GM12873 (cell line): Measurements from ENCODE around the gene SRGAP3.

Experiments
- TF ChIP-seq, protein P1 (sequence below): IDR thresholded peaks from 2 replicates; pipeline ENCODE4 v1.5.1; 2012; ENCODE audit warnings: low read depth, mild to moderate bottlenecking, moderate library complexity, low read length, control low read depth; ENCODE audit not compliant: insufficient read depth; ENCODE audit errors: missing control alignments

Gene SRGAP3

DNA sequence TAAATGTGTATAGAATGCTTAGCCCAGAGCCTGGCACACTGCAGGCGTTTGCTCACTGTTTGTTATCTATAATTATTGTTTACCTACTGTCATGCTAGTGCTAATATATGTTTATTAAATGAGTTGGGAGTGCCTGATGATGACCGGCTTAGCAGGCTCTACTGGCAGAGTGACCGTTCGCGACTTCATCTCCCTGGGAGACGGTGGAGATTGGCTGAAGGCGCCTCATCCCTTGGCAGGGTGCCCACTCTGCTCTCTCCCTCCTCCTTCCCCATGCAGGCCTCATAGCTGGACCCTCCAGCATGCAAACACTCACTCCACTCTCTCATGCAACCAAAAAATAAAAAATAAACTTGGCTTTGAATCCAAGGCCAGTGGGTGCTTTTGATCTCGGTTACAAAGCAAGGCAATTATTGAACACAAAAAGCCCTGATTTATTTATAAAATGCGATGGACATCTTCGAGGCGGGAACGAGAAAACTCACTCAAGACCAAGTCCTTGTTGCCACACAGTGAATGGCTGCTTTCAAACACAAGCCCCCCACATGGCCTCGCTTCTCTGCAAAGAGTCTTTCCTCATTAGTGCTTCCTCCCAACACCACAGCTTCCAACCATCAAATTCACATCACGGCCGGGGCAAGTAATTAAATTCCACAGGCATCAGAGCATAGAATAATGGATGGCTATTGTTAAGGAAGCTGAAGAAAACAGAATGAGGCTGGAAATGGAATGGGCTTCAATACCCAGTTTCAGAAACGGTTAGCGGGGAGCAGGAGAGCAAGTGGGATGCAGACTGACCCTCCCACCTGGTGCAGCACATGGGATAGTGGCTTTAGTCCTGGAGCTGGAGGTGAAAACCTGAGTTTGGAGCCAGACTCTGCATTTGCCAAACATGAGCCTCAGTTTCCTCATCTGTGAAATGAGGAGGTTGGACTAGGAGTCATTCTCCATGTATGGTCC, 150.4 kb downstream of the SRGAP3 start:
- TF ChIP-seq, protein P1, sequence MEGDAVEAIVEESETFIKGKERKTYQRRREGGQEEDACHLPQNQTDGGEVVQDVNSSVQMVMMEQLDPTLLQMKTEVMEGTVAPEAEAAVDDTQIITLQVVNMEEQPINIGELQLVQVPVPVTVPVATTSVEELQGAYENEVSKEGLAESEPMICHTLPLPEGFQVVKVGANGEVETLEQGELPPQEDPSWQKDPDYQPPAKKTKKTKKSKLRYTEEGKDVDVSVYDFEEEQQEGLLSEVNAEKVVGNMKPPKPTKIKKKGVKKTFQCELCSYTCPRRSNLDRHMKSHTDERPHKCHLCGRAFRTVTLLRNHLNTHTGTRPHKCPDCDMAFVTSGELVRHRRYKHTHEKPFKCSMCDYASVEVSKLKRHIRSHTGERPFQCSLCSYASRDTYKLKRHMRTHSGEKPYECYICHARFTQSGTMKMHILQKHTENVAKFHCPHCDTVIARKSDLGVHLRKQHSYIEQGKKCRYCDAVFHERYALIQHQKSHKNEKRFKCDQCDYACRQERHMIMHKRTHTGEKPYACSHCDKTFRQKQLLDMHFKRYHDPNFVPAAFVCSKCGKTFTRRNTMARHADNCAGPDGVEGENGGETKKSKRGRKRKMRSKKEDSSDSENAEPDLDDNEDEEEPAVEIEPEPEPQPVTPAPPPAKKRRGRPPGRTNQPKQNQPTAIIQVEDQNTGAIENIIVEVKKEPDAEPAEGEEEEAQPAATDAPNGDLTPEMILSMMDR: no peak

DNA sequence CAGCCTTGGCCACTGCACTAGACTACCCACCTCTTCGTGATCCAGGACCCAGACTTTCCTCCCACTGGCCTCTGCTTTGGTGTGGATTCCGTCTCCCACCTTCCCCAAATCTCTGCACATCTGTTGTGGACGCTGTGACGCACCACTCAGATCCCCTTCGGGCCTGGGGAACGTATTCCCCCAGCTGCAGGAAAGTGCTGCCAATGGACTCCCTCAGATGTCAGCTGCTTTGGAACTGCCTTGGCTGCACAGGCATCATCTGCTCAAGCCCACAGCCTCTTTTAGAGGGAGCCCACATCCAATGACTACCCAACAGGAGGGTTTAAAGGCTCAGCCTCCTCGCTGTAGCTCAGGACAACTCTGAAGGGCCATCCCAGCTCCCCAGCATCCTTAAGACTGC, 152.0 kb downstream of the SRGAP3 start:
- TF ChIP-seq, protein P1: no peak

- TF ChIP-seq, protein P1: no peak
Observed at GRCh38 chr3:9091486-9092235, 157.8 kb downstream of the SRGAP3 start.

DNA sequence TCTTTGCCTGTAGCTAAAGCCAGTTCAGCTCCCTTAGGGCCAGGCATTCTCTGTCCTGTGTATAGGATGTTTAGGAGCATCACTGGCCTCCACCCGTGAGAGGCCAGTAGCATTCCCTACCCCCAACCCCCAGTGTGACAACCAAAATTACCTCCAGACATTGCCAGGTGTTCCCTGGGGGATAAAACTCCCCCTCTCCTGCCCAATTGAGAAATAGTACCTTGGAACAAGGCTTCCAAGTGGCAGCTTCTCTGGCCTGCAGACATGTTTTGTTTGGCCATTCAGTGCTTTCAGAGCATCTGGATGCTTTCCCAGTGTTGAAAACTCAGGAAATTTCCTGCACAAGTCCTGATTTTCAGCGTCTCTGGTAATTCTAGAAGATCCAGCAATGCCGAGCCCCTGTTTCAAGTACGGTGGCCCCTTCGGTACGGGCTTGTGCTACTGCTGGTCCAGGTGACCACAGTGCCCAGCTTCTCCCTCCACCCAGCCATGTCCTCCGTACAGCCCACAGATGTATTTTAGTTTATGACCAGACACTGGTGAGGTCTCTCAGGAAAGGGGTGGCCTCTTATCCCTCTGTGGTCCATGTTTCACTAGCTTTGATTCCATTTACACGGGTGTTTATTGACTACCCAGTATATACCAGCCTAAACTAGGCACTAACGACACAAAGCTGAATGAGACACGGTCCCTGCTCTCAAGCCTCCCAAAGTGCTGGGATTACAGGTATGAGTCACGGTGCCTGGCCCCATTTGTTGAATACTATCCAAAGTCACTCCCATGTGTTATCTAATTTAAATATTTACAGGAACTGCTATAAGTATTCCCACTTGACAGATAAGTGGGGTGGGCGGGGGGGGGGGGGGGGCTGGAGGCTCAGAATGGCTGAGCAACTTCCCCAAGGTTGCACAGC, 160.7 kb downstream of the SRGAP3 start:
- TF ChIP-seq, protein P1: no peak

DNA sequence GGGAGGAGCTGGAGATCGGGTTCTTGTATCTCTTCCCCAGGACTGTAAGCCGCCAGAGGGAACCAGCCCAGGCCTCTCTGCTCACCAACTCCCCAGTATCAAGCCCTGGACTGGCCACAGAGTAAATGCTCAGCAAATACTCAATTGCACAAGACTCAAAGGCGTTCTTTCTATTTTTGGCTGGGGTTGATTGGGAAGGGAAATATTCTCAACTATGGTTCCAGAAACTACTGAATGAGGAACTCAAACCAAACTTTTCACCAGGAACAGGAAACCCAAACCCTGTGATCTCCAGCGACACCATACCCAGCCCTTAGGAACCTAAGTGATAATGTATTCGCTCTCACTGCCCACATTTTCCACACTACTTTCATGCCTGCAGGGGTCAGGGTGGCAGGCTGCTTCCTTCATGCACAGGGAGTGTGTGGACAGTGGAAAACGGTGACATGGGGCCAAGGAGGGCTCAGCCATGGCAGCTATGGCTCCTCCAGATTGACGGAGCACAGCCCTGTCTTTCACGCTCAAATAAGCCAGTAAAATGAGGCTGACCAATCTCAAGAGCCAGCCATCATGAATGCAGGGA, 161.5 kb downstream of the SRGAP3 start:
- TF ChIP-seq, protein P1: no peak

DNA sequence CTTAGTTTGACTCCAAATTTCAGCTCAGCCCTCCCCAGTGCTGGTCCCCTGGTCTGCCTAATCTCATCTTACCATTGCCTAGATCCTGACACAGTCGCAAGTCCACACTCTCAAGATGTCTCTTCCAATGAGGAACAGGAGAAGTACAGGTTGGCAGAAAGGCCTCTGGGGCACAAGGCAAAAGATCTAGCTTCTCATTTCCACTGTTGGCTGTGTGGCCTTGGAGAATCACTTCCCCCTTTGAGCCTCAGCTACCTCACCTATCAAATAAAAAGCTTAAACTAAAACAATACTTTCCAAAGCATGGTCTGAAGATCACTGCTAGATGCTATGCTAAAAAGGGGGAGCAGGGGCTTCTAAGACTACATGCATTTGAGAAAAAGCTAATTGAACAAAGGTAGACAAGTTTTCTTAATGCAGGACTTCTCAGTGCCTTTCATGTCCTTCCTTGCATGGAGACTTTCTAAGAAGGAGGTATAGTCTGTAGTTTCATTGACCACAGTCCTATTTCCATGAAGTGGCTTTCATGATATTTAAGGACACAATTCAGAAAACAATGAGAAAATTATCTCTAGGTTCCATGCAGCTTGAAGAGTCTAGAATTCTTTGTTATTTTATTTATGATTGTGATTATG, 168.1 kb downstream of the SRGAP3 start:
- TF ChIP-seq, protein P1: no peak
